ENCODE results near the gene OLFML2A.

DNA sequence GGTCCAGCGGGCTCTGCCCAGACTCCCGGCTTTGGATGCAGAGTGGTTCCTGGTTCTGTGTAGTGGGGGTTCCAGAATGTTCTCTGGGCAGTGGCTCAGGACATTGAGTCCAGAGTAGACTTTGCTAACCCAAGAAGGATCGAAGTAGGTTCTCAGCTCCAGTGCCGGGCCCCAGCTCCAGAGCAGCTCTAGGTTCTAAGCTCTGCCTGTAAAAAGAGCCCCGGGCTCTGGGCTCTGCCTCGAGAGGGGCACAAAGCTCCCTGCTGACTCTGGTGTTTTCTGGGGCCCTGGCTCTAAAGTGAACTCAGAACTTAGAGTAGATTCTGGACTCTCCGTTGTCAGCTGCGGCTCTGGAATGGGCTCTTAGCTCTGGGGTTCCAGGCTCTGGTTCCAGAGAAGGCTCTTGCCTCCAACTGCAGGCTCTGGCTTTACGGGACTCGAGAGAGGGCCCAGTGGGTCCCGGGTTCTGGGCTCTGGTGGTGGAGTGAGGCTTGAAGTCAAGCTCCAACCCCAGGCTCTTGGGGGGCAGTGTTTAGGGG is 76.7 kb downstream of the OLFML2A start:
- TF ChIP-seq EP300 (conservative IDR thresholded peaks at IDR 0.05; ENCODE audit: poor library complexity, severe bottlenecking) (no peak), MXI1 (conservative IDR thresholded peaks at IDR 0.05; ENCODE audit: poor library complexity, severe bottlenecking) (no peak)

Measured in neural cell (in vitro differentiated cells).